SH-SY5Y (cell line): ENCODE data around the gene YAP1.

Experiments
- GATA2 ChIP-seq: IDR thresholded peaks from 2 replicates; pipeline ENCODE4 v1.6.1; 2011; ENCODE audit warnings: mild to moderate bottlenecking, low read depth, low read length
- GATA3 ChIP-seq: IDR thresholded peaks from 2 replicates; pipeline ENCODE4 v1.6.1; 2011; ENCODE audit warnings: low read depth, mild to moderate bottlenecking, low read length, moderate library complexity

- no peak for TF ChIP-seq GATA3
- no peak for TF ChIP-seq GATA2
Observed at GRCh38 chr11:102155676-102156075, 45.4 kb downstream of the YAP1 start.
